ENCODE measurements around the gene IL22RA1.

DNA sequence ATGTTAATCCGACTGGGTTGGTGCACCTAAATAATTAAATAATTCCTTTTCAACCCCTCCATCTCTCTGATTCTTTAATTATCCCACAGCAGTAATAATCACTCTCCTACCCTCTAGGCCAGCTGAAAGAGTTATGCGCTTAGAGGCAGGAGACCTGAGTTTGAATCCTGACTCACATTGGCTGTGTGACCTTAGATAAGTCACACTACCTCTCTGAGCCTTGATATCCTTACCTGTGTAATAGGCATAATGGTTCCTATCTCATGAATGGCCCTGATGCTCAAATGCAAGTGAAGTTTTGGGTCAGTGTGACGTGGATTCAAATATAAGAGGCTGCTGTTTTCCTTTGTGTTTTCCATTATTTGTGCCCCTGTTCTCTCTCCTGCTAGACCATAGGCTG, 39.1 kb downstream of the IL22RA1 start:
- TF ChIP-seq ASH2L (IDR thresholded peaks at IDR 0.05; ENCODE audit: low read length) (no peak), GABPA (IDR thresholded peaks at IDR 0.05; ENCODE audit: borderline replicate concordance, insufficient read depth, low read length) (no peak), BCL11A (IDR thresholded peaks at IDR 0.05; ENCODE audit: low read depth in 2 of 2, low read length in 2 of 2) (no peak), RFX5 (IDR thresholded peaks at IDR 0.05; ENCODE audit: borderline replicate concordance, low read depth, low read length) (no peak), CBX8 (IDR thresholded peaks at IDR 0.05; ENCODE audit: borderline replicate concordance, low read depth, low read length) (no peak)
- TF ChIP-seq, protein P1, sequence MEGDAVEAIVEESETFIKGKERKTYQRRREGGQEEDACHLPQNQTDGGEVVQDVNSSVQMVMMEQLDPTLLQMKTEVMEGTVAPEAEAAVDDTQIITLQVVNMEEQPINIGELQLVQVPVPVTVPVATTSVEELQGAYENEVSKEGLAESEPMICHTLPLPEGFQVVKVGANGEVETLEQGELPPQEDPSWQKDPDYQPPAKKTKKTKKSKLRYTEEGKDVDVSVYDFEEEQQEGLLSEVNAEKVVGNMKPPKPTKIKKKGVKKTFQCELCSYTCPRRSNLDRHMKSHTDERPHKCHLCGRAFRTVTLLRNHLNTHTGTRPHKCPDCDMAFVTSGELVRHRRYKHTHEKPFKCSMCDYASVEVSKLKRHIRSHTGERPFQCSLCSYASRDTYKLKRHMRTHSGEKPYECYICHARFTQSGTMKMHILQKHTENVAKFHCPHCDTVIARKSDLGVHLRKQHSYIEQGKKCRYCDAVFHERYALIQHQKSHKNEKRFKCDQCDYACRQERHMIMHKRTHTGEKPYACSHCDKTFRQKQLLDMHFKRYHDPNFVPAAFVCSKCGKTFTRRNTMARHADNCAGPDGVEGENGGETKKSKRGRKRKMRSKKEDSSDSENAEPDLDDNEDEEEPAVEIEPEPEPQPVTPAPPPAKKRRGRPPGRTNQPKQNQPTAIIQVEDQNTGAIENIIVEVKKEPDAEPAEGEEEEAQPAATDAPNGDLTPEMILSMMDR (IDR thresholded peaks at IDR 0.05; ENCODE audit: control extremely low read depth in 1 of 3, insufficient read depth in 1 of 3, low read depth in 1 of 3, low read length in 3 of 3), result no peak
